Amniotic epithelial cell (primary cell): Measurements from ENCODE around the gene CFAP300.
A peak's percentile ranks its signal among the peaks of the same experiment; 100 is the strongest.

Experiments used
- DNase-seq: peaks from one replicate; pipeline ENCODE4 v3.0.0-alpha.2; 2010; ENCODE audit warnings: low read depth

The CFAP300 gene

DNA sequence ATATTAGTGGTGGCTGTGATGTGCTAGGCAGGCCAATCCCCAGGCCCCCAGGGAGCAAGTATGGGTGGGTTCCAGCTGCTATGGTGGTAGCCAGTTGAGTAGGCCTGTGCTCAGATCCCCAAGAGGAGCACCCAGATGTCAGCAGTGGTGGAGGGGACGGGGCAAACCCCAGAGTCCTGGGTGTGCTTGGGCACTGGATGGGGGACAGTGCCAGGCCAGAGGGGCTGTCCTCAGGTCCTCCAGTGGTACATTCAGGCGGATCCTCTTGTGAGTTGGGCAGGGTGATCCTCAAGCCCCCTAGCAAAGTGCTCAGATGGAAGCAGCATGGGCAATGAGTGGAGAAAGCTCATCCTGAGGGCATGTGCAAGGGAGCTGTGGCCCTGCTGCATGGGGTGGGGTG, 26.0 kb downstream of the CFAP300 start:
- no peak for DNase-seq

DNA sequence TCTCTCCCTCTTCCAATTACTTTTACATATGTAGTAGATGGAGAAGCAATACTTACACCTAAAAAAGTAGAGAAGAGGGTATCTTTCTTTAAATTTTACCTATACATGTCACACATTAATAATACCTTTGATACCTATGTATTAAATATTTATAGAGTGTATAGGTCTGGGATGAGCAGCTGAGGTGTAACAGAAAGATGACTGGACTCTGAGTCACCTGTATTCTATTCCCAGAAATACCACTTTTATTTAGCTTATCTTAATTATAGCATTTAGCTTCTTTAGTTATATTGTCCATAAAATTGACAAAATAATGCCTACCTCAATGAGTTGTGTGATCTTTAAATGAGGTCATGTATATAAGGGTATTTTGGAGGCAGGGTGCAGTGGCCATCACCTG, 32.4 kb downstream of the CFAP300 start:
- no peak for DNase-seq

DNA sequence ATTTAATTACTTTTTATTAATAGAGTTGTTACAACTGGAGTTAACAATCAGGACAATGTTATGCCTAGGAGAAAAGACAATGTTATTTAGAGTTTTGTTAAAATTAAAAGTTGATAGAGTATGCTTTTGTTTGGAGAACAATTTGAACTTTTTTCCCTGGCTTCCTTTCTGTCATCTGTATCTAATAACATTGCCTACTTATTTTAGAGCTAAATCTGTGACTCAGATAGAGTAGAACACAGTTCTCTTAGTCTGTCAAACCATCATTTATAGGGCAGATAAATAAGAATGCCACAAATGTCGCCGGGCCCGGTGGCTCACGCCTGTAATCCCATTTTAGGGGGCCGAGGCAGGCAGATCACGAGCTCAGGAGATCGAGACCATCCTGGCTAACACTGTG, 34.1 kb downstream of the CFAP300 start:
- no peak for DNase-seq

DNA sequence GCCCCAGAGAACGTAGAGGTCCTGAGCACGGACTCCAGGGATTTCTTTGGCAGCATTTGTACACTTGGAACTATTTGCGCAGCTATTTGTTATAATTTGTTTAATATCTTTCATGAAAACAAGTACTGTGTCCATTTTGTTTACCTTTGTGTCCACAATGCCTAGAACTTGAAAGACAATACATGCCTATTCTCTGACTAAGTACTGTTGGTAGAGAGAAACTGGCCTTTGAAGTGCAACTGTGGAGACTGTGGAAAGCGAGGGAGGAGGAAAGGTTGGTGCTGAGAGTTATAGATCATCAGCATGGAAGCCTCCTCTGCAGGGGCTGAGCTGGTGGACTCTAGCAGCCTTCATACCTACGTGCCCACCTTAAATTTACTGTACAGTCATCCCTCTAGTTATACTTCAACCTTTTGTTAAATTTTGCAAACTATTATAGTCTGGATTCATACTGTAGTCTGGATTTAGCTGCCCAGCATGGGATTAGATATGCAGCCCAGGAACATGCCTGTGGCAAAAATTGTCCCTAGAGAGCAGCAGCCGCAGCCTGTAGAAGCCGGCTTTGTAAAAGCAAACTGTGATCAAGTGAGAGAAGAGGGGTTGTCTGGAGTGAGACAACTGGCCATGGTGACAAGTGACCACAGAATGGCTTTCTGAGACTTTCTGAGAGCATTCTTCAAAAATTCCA, 38.8 kb downstream of the CFAP300 start:
- DNase-seq, result no peak

DNA sequence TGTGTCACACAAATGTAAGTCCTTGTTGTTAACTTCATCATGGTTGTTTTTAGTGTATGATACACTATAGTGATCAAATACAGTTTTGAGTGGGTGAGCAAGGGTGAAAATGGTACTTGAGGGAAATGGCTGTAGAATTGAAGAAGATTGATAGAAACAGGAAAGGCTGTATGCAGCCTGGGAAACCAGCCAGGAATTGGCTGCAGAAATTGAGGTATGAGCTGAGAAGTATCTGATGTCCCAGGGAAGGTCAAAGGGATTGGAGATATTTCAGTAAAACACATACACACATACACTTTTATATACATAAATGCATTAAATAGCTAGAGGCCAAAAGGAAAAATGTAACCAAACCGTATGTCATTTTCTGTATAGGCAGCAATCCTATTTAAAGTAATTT, 49.9 kb downstream of the CFAP300 start:
- no peak for DNase-seq

DNA sequence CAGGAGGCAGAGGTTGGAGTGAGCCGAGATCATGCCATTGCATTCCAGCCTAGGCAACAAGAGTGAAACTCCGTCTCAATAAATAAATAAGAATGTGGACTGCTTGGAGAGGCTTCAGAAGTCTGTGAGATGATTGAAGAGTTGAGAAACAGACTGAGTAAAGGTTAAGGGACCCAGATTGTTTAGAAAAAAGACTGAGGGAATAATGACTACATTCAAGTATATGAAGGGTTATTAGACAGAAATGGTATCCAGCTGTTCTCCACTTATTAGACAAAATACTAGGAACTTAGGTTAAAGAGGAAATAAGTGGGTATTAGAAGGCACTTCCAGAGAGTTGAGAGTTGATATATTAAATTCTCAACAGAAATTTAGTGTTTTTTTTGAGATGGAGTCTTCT, 52.5 kb downstream of the CFAP300 start:
- no peak for DNase-seq

DNA sequence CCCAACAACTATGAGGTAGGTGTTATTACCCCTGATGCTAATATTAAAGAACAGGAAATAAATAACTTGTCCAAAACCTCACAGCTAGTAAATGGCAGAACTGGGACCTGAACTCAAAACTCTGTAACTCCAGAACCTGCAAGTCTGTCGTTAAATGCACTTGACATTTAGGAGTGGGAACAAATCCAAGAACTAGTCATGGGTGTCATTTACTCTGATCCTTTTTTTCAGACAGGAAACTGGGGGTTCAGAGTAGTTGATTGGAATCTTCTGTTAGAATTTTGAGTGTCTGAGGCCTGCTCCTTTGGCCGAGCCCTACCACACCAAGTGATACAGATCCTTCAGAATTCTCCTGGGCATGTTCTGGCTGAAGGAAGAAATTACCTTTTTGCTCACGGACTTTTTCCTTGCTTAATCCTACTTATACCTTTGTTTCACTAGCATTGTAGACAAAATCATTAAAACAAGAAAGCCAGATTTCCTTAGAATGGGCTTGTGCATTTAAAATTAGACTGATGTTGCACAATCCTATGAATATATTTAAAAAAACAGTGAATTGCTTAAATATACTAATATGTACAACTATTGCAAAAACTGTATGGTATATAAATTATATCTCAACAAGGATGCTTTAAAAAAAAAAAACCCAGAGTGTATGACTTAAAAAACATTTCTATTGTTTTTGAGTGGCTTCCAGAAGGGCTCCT, 61.6 kb downstream of the CFAP300 start:
- DNase-seq, result no peak

DNA sequence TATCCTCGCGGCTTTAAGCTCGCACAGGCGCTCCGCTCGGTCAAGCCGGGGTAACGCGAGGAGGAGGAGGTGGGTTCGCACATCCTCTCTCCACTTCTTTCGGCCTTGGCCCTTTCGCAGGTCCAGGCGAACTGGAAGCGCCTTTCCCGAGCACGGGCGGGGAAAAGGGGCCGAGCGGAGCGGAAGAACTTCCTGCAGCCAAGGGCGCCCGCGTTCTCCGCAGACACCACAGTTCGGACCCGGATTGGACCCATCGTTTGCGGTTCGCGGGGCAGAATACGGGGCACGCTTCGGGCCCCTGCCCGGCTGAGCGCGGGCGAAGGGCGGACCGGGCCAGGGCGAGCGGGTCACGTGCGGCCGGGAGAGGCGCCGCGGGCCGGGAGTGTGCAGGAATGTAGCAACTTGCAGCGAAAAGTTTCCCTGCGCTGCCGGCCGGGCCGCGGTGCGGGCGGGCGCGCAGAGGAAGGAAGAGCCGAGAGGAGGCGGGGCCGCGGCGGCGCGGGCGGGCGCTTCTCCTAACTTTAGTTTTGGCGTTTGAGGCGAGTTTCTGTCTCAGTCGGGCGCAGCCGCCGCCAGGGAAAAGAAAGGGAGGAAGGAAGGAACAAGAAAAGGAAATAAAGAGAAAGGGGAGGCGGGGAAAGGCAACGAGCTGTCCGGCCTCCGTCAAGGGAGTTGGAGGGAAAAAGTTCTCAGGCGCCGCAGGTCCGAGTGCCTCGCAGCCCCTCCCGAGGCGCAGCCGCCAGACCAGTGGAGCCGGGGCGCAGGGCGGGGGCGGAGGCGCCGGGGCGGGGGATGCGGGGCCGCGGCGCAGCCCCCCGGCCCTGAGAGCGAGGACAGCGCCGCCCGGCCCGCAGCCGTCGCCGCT, 62.9 kb downstream of the CFAP300 start, which contains the start of gene YAP1:
Gene YAP1, plus strand, starts transcription at position 552 of the 865 bp plus-strand sequence. CDS start 402 bp downstream, outside the sequence.
- peak; percentile 90 for DNase-seq

DNA sequence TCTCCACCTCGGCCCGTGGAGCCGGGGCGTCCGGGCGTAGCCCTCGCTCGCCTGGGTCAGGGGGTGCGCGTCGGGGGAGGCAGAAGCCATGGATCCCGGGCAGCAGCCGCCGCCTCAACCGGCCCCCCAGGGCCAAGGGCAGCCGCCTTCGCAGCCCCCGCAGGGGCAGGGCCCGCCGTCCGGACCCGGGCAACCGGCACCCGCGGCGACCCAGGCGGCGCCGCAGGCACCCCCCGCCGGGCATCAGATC, 63.4 kb downstream of the CFAP300 start:
- DNase-seq, result no peak

DNA sequence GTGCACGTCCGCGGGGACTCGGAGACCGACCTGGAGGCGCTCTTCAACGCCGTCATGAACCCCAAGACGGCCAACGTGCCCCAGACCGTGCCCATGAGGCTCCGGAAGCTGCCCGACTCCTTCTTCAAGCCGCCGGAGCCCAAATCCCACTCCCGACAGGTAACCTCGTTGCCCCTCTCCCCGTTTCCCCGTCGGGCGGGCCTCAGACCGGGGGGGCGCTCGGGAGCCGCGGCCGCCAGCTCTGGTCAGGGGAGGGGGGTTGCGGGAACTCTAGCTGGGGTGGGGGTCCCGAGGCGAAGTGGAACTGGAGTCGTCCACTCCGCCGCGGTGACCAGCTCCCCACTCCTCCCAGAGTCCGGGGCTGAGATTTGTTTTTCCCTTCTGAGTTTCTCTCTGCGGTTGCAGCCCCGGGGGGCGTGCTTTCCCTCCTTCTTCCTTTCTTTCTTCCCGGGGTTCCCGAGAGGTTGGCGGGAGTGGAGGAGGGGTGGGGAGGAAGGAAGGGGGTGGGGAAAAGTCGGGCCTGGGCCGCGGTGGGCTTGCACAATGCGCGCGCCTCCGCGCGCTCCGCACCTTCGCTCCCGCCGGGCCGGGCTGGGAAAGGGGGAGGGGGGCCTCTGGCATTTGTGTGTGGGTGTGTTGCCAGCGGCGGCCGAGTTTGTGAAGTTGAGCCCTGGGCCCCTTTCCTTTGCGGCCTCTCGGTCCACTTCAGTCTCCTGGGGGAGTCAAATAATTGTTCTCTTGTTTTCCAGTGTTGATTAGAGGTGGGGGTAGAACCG, 64.0 kb downstream of the CFAP300 start:
- DNase-seq, result peak; percentile 88

DNA sequence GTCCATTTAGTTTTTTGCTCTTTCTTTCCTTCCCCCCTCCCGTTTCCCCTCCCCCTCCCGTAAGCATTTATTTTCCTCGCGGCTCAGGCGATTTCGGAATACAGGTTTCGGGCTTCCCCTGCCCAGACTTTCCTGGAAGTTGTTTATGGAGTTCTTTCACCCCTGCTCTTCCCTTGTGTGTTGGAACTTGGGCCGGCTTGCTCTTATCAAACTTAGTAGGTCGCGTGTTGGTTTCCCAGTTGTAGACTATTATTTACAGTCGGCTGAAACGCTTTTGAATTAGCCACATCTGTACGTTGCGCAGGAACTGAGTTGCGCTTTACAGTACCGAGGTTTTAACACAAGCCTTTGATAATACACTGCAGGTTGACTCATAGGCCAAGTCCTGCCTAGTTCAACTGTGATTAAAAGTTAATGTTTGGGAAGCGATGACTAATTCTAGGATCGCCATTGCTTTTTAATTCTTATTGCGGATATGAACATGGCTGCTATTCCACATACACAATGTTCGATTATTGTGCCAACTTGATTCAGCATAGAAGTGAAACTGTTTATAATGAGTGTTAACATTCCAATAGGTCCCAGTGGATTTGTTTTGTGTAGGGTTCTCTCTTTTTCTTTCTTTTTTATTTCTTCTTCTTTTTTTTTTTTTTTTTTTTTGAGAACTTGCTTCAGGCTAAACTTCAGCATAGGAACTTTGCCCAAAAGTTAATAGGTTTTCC, 64.7 kb downstream of the CFAP300 start:
- peak; percentile 96 for DNase-seq

DNA sequence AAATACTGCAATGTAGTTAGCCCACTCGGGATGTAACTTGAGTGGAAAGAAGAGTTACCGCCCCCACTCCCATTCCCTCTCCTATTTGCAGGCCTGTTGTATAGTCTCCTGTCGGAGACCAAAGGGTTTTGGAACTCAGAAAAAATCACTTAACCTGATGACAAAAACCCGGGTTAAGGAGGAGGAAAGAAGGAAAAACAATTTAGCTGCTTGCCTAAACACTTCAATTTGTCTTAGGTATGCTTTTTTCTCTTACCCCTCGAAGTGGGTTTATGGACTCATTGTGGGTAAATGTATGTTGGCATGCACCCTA, 65.2 kb downstream of the CFAP300 start:
- no peak for DNase-seq

DNA sequence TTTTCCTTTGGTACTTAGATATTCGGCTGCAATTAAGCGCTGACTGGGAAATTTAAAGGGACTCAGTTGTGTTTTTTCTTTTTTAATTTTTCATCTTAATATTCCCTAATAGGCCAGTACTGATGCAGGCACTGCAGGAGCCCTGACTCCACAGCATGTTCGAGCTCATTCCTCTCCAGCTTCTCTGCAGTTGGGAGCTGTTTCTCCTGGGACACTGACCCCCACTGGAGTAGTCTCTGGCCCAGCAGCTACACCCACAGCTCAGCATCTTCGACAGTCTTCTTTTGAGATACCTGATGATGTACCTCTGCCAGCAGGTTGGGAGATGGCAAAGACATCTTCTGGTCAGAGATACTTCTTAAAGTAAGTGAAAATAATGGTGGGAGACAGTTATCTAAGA, 66.8 kb downstream of the CFAP300 start:
- no peak for DNase-seq

DNA sequence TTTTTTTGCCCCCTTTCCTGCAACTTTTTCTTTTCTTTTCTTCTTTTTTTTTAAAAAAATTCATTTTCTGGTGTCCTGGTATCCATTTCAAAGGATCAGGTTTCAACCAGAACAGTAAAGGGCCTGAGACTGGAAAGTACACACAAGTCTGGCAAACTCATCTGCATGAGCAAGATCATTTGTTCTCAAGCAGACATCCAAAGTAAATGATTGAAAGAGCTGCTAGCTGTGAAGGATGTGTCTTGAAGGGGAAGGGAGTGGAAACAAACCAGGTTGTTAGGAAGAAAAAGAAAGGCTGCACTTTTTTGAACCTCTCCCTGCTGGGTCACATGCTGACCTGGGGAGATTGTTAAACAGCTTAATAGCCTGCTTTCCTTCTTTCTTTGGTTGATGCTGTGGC, 68.3 kb downstream of the CFAP300 start:
- DNase-seq, result peak; percentile 70

DNA sequence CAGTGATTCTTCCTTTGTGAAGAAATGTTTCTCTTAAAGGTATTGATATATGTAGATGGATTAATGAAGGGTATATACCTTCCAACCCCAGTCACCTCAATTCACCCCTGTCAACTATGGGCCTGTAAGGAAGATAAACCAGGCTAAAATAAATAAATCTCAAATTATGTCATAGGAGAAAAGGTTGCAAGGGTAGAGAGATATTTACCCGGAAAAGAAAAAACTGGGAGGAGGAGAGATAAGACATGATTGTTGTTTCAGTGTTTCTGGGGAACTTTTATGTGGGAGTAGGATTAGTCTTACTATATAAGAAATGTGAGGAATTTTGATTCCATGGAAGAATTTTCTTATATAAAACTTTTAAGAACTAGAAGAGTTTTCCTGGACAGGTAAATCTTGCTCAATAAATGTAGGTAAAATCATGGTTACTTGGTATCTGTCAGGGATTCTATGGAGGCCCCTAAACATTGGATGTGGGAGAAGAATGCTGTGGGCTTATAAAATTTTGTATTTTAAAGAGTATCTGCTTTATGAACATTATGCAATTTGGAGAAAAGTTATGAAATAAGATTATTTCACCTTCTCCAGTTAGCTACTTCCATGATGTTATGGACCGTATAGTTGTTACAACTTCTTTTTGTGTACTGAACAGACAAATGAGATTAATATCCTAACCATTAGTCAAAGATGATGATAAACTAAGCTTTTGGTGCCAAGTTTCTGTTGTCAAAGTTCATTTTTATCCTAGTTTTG, 69.4 kb downstream of the CFAP300 start:
- peak; percentile 82 for DNase-seq

DNA sequence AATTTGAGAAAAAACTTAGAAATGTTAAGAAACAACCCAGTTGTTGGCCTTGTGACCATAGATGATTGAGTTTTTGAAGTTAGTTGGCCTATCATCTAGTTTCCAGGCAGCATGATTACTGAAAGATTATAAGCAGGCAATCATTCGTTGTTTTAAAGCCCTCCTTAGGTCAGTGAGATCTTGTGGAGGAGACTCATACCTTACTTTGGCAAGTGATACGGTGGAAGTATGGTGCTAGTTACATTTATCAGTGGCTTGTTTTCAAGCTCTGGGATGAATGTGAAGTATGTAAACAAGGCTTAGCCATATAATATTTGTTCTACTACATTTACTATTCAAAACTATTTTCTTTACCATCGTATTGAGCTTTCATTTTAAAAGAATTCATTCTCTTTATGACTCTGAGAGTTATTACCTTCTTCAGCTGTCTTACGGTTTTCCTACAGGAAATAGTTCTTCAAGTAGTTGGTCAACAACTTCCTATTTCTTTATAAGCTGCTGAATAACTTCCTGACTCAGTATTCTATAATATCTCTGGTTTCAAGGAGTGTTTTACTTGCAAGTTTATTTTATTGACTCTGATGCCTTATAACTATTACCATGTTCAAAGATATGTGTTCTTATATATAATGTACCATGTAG, 70.4 kb downstream of the CFAP300 start:
- DNase-seq, result peak; percentile 65

DNA sequence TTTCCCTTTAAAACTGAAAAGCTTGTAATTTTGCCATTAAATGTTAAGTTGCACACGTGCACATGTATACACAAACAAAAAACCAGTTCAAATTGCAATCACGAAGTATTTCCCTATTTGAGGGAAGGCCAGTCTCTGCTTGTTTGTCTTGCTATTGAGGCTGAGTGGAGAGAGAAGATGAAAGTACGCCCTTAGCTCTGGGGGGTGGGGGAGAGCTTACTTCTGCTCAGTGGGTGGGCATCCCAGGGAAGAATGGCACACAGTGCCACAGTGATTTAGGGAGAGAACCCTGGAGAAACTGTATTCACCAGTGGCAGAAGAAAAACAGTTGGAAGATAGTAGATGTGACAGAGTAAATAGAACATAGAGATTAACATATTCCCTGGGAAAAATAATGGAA, 71.7 kb downstream of the CFAP300 start:
- no peak for DNase-seq

DNA sequence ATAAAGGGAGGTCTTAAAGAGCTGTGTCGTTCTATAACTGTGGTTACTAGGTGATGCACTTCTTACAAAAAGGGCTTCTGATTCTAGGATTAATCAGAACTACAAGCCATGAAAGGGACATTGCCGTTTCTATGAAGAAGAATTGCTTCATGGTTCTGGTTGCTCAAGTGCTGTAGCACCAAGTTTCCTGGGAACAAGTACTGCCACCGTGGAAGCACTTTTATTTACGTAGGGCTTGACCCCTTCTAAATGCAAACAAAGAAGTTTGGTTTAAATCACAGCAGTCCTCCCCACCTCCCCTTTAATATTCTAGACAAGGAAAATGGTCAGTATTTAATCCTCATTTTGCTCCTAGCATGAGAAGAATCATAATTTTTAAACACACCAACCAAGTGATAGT, 72.8 kb downstream of the CFAP300 start:
- DNase-seq, result peak; percentile 64

DNA sequence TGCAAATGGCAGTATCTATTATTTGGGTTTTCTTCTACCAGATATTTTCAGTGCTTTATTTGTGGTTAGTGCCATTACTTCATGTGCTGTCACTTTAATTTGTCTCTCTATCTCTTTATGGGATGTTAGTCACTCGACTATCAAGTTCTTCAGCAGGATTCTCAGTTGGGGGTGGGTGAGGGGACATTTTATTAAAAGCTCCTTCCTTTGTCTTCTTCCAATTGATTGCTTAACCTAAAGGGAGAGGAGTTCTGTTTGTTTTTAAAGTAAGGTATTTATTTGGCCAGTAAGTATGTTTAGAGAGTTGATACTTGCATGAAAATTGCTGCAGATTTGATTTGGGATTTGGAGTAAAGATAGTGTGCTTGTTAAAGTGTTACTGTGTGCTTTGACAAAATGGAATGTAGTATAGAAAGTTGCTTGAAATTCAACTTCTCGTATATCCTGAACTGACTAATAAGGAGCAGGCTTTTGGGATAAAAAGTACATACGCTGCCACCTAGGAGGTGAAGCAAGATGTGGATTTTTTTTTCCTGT, 73.3 kb downstream of the CFAP300 start:
- peak; percentile 31 for DNase-seq

DNA sequence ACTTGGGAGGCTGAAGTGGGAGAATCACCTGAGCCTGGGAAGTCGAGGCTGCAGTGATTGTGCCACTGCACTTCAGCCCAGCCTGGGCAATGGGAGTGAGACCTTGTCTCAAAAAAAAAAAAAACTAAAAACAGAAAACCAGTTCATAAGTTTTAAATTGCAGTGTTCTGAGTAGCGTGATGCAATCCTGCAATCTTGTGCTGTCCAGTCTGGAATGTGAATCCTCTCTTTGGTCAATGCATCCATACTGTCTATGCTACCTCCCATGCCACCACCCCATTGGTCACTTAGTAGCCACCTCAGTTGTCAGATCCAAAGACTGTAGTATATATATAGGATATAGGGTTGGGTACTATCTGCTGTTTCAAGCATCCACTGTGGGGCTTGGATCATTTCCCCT, 74.1 kb downstream of the CFAP300 start:
- peak; percentile 62 for DNase-seq
